Trophoblast cell (in vitro differentiated cells and primary cell): ENCODE measurements around the gene C2CD4D.
A peak's percentile ranks its signal among the peaks of the same experiment; 100 is the strongest.

Experiments used
- DNase-seq, 2 donors: peaks; one replicate each; pipeline ENCODE4 v3.0.0-alpha.2; 2016
- H2AFZ ChIP-seq: 2 replicates; pipeline ENCODE4 v1.6.1; 2013; ENCODE audit warnings: low read length, moderate library complexity, mild to moderate bottlenecking; ENCODE audit not compliant: insufficient read depth, poor library complexity
- H2AK5ac ChIP-seq: 2 replicates; pipeline ENCODE4 v1.6.1; 2013; ENCODE audit warnings: mild to moderate bottlenecking, low read length
- H2BK120ac ChIP-seq: 2 replicates; pipeline ENCODE4 v1.6.1; 2013; ENCODE audit warnings: low read length, mild to moderate bottlenecking, moderate library complexity; ENCODE audit not compliant: insufficient read depth, poor library complexity
- H2BK12ac ChIP-seq: 2 replicates; pipeline ENCODE4 v1.6.1; 2013; ENCODE audit warnings: mild to moderate bottlenecking, low read length, moderate library complexity
- H2BK5ac ChIP-seq: 2 replicates; pipeline ENCODE4 v1.6.1; 2013; ENCODE audit warnings: low read length, low read depth, moderate library complexity, mild to moderate bottlenecking; ENCODE audit not compliant: poor library complexity
- H3K14ac ChIP-seq: 2 replicates; pipeline ENCODE4 v1.6.1; 2013; ENCODE audit warnings: mild to moderate bottlenecking, low read length
- H3K18ac ChIP-seq: 2 replicates; pipeline ENCODE4 v1.6.1; 2013; ENCODE audit warnings: mild to moderate bottlenecking, low read length
- H3K23ac ChIP-seq: 2 replicates; pipeline ENCODE4 v1.6.1; 2013; ENCODE audit warnings: low read length
- H3K27ac ChIP-seq: 2 replicates; pipeline ENCODE4 v1.5.1; 2013; ENCODE audit warnings: low read depth, mild to moderate bottlenecking, inconsistent platforms, low read length, moderate library complexity
- H3K27me3 ChIP-seq: 2 replicates; pipeline ENCODE4 v1.6.1; 2013; ENCODE audit warnings: inconsistent platforms, mild to moderate bottlenecking, low read length, moderate library complexity; ENCODE audit not compliant: insufficient read depth
- H3K36me3 ChIP-seq, 2 experiments: 1 replicate in 1 of 2; 2 replicates in 1 of 2; pipeline ENCODE4 v1.6.1; 2013; ENCODE audit warnings: low read length in 2 of 2, mild to moderate bottlenecking in 2 of 2, moderate library complexity in 1 of 2; ENCODE audit not compliant: insufficient read depth in 2 of 2, control insufficient read depth in 1 of 2
- H3K4ac ChIP-seq: 2 replicates; pipeline ENCODE4 v1.6.1; 2013; ENCODE audit warnings: low read depth, mild to moderate bottlenecking, low read length, moderate library complexity
- H3K4me1 ChIP-seq, 2 experiments: 1 replicate in 1 of 2; 2 replicates in 1 of 2; pipeline ENCODE4 v1.6.1; 2013; ENCODE audit warnings: low read length in 2 of 2, mild to moderate bottlenecking in 2 of 2, moderate library complexity in 1 of 2; ENCODE audit not compliant: insufficient read depth in 2 of 2, control insufficient read depth in 1 of 2
- H3K4me2 ChIP-seq: 2 replicates; pipeline ENCODE4 v1.6.1; 2013; ENCODE audit warnings: inconsistent platforms, mild to moderate bottlenecking, low read length, moderate library complexity
- H3K4me3 ChIP-seq: 2 replicates; pipeline ENCODE4 v1.5.1; 2013; ENCODE audit warnings: mild to moderate bottlenecking, low read depth, low read length, inconsistent platforms
- H3K79me1 ChIP-seq: one replicate; pipeline ENCODE4 v1.6.1; 2013; ENCODE audit warnings: low read length
- H3K79me2 ChIP-seq: 2 replicates; pipeline ENCODE4 v1.6.1; 2013; ENCODE audit warnings: low read length, mild to moderate bottlenecking; ENCODE audit not compliant: control insufficient read depth, insufficient read depth, poor library complexity
- H3K9ac ChIP-seq: 2 replicates; pipeline ENCODE4 v1.6.1; 2013; ENCODE audit warnings: mild to moderate bottlenecking, low read length
- H3K9me3 ChIP-seq: 2 replicates; pipeline ENCODE4 v1.6.1; 2013; ENCODE audit warnings: low read depth, mild to moderate bottlenecking, control low read depth, inconsistent platforms, low read length; ENCODE audit not compliant: insufficient read depth
- H4K12ac ChIP-seq: 2 replicates; pipeline ENCODE4 v1.6.1; 2013; ENCODE audit warnings: low read depth, mild to moderate bottlenecking, low read length, moderate library complexity
- H4K8ac ChIP-seq: 2 replicates; pipeline ENCODE4 v1.6.1; 2013; ENCODE audit warnings: low read depth, mild to moderate bottlenecking, low read length, moderate library complexity
- H4K91ac ChIP-seq: one replicate; pipeline ENCODE4 v1.6.1; 2013; ENCODE audit warnings: low read depth, mild to moderate bottlenecking, low read length, moderate library complexity
- WGBS: extraction: QIAGEN DNeasy Blood & Tissue Kit; methylation state at CpG from one replicate; pipeline ENCODE4 v1.1.7; 2013; ENCODE audit warnings: missing lambda C conversion rate; ENCODE audit not compliant: insufficient read length, insufficient coverage; ENCODE audit errors: extremely low coverage; 5-methylcytosine and 5-hydroxymethylcytosine counted together

C2CD4D gene

GRCh38 chr1:151839082-151839412 is 573 bp downstream of the C2CD4D start:
- Histone ChIP-seq H3K36me3 (no peaks in the 10 kb centered on the region), H3K9me3 (peaks cover 2% of the 10 kb centered on the region), H3K18ac (no peak overlapping the region), H3K9ac (no peak overlapping the region), H2BK120ac (no peak overlapping the region), H3K4ac (no peak overlapping the region), H3K4me1 (peaks cover 24 to 31% of the 10 kb centered on the region in 2 experiments), H3K27me3 (peaks cover 21% of the 10 kb centered on the region), H3K14ac (peak overlapping the region; percentile 39), H2BK12ac (no peak overlapping the region), H3K79me2 (peaks cover 8% of the 10 kb centered on the region), H3K4me3 (peak overlapping the region; percentile 55), H2AFZ (no peak overlapping the region), H3K27ac (no peak overlapping the region), H3K23ac (no peak overlapping the region), H3K79me1 (peaks cover 16% of the 10 kb centered on the region), H2BK5ac (no peak overlapping the region), H2AK5ac (no peak overlapping the region), H4K8ac (peak overlapping the region; percentile 17), H4K12ac (no peak overlapping the region), H3K4me2 (peak overlapping the region; percentile 59), H4K91ac (no peak overlapping the region)
- DNase-seq, result no peak
- no CpG with 5 or more reads among the region's 16 CpGs for WGBS

GRCh38 chr1:151838222-151839081 is 1.2 kb downstream of the C2CD4D start:
- Histone ChIP-seq H3K4me2 (peak overlapping the region; percentile 59), H3K9ac (no peak overlapping the region), H2AK5ac (no peak overlapping the region), H3K36me3 (no peaks in the 10 kb centered on the region), H3K9me3 (peaks cover 2% of the 10 kb centered on the region), H4K91ac (peak overlapping the region; percentile 73), H2BK12ac (no peak overlapping the region), H4K12ac (peak overlapping the region; percentile 17), H3K27me3 (peaks cover 21% of the 10 kb centered on the region), H2AFZ (peak overlapping the region; percentile 69), H3K79me1 (peaks cover 16% of the 10 kb centered on the region), H3K14ac (peak overlapping the region; percentile 59), H3K79me2 (peaks cover 8% of the 10 kb centered on the region), H3K4me3 (peak overlapping the region; percentile 55), H3K18ac (peak overlapping the region; percentile 14), H2BK120ac (no peak overlapping the region), H3K4ac (peak overlapping the region; percentile 23), H3K23ac (no peak overlapping the region), H3K4me1 (peaks cover 24 to 31% of the 10 kb centered on the region in 2 experiments), H3K27ac (no peak overlapping the region), H2BK5ac (no peak overlapping the region), H4K8ac (peak overlapping the region; percentile 73)
- no CpG with 5 or more reads among the region's 117 CpGs for WGBS
- DNase-seq, result no peak

GRCh38 chr1:151837884-151838221 is 1.8 kb downstream of the C2CD4D start:
- peak overlapping the region; percentile 63 for H4K12ac ChIP-seq
- peak overlapping the region; percentile 69 for H2AFZ ChIP-seq
- no peak for DNase-seq
- peak overlapping the region; percentile 75 for H2AK5ac ChIP-seq
- H3K23ac ChIP-seq, result no peak overlapping the region
- H3K9ac ChIP-seq, result no peak overlapping the region
- peak overlapping the region; percentile 73 for H4K91ac ChIP-seq
- no peaks in the 10 kb centered on the region for H3K36me3 ChIP-seq
- peak overlapping the region; percentile 59 for H3K4me2 ChIP-seq
- H3K79me2 ChIP-seq, result peaks cover 8% of the 10 kb centered on the region
- H3K18ac ChIP-seq, result peak overlapping the region; percentile 40
- H3K27me3 ChIP-seq, result peaks cover 21% of the 10 kb centered on the region
- peak overlapping the region; percentile 39 for H2BK12ac ChIP-seq
- H2BK120ac ChIP-seq, result peak overlapping the region; percentile 60
- peaks cover 24 to 31% of the 10 kb centered on the region in 2 experiments for H3K4me1 ChIP-seq
- H2BK5ac ChIP-seq, result no peak overlapping the region
- WGBS, result no CpG with 5 or more reads among the region's 26 CpGs
- peak overlapping the region; percentile 73 for H4K8ac ChIP-seq
- H3K27ac ChIP-seq, result no peak overlapping the region
- no peak overlapping the region for H3K4ac ChIP-seq
- no peak overlapping the region for H3K4me3 ChIP-seq
- H3K14ac ChIP-seq, result peak overlapping the region; percentile 19
- peaks cover 16% of the 10 kb centered on the region for H3K79me1 ChIP-seq
- H3K9me3 ChIP-seq, result peaks cover 2% of the 10 kb centered on the region

GRCh38 chr1:151837197-151837596 is 2.4 kb downstream of the C2CD4D start:
- Histone ChIP-seq H2AFZ (no peak overlapping the region), H3K23ac (no peak overlapping the region), H3K4me1 (peaks cover 24 to 31% of the 10 kb centered on the region in 2 experiments), H3K79me1 (peaks cover 16% of the 10 kb centered on the region), H2BK120ac (no peak overlapping the region), H3K36me3 (no peaks in the 10 kb centered on the region), H3K27me3 (peaks cover 21% of the 10 kb centered on the region), H3K9me3 (peaks cover 2% of the 10 kb centered on the region), H3K4me3 (no peak overlapping the region), H3K9ac (no peak overlapping the region), H2BK12ac (no peak overlapping the region), H3K14ac (no peak overlapping the region), H3K4me2 (no peak overlapping the region), H4K91ac (peak overlapping the region; percentile 15), H4K8ac (no peak overlapping the region), H2AK5ac (no peak overlapping the region), H4K12ac (no peak overlapping the region), H2BK5ac (peak overlapping the region; percentile 4), H3K79me2 (peaks cover 8% of the 10 kb centered on the region), H3K18ac (no peak overlapping the region), H3K27ac (no peak overlapping the region), H3K4ac (no peak overlapping the region)
- no CpG with 5 or more reads among the region's 3 CpGs for WGBS
- no peak for DNase-seq
